ENCODE results near the gene SYNE4. TPM values are rescaled to one million over a fixed set of nuclear protein-coding genes. Genes with fewer than 3 reads are reported as not detected.
A peak's percentile ranks its signal among the peaks of the same experiment; 100 is the strongest.

The SYNE4 gene
- total and polyA plus RNA-seq, 2 of the 13 experiments (the other 11 are each of a cell fraction or from before 2014, with no cell fraction given), result 13.7 to 23.0 TPM

DNA sequence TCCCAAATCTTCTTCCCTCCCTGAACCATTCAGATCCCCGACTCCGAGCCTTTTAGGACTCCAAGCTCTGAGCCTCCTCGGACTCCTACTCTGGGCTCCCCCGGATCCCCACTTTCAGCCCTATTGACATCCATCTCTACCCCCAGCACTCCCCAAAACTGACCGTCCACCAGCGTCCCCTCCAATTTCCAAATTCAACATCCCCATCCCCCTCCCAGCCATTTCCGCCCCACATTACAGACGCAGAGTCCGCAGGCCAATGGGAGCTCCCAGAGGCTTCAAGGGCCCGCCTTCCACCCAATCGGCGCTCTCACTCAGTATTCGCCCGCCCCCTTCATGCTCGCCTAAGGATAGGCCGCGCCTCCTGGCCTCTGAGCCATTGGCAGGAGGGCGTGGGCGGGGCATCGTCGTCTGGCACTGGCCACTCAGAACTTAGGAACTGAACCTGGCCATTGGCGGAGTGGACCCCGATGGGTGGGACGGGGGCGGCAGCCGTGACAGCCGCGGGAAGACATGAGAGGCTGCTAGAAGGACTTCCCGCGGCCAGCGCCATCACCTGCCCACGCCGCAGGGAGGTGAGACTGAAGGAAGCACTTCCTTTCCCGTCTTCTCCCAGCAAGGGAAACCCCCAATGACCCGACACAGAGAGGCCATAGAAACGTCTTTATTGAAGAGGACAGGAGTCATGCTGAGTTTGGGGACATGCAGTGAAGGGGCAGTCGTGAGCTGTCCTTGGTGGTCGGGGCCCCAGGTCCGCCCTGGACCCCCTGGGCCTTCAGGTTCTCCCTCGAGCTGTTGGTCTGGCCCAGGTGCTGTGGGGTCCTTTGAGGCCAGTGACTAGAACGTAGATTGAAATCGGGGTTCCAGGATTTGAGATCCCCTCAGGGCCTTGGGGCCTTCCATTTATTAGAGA is 5.7 kb upstream of the SYNE4 start, which contains the start of gene ALKBH6 (continued):
- TF ChIP-seq, protein P1, sequence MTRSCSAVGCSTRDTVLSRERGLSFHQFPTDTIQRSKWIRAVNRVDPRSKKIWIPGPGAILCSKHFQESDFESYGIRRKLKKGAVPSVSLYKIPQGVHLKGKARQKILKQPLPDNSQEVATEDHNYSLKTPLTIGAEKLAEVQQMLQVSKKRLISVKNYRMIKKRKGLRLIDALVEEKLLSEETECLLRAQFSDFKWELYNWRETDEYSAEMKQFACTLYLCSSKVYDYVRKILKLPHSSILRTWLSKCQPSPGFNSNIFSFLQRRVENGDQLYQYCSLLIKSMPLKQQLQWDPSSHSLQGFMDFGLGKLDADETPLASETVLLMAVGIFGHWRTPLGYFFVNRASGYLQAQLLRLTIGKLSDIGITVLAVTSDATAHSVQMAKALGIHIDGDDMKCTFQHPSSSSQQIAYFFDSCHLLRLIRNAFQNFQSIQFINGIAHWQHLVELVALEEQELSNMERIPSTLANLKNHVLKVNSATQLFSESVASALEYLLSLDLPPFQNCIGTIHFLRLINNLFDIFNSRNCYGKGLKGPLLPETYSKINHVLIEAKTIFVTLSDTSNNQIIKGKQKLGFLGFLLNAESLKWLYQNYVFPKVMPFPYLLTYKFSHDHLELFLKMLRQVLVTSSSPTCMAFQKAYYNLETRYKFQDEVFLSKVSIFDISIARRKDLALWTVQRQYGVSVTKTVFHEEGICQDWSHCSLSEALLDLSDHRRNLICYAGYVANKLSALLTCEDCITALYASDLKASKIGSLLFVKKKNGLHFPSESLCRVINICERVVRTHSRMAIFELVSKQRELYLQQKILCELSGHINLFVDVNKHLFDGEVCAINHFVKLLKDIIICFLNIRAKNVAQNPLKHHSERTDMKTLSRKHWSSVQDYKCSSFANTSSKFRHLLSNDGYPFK (CRISPR knock-in tag; IDR thresholded peaks at IDR 0.05; ENCODE audit: borderline replicate concordance), result peak; percentile 61; the same call in 1 of the 2 replicates
- TF ChIP-seq ZNF720 (CRISPR knock-in tag; IDR thresholded peaks at IDR 0.05) (no peak), TRAFD1 (CRISPR knock-in tag; IDR thresholded peaks at IDR 0.05; ENCODE audit: borderline replicate concordance) (0 out of 2 replicates have a peak, but pooled peaks have one; percentile 33), ZNF574 (CRISPR knock-in tag; IDR thresholded peaks at IDR 0.05) (0 out of 2 replicates have a peak, but pooled peaks have one; percentile 18), ZMYM3 (CRISPR knock-in tag; IDR thresholded peaks at IDR 0.05) (no peak), TEF (CRISPR knock-in tag; IDR thresholded peaks at IDR 0.05) (no peak), SP5 (CRISPR knock-in tag; IDR thresholded peaks at IDR 0.05; ENCODE audit: borderline replicate concordance, low read depth) (0 out of 2 replicates have a peak, but pooled peaks have one; percentile 38), SMARCC2 (IDR thresholded peaks at IDR 0.05) (no peak), ZNF280B (CRISPR knock-in tag; IDR thresholded peaks at IDR 0.05; ENCODE audit: borderline replicate concordance) (0 out of 2 replicates have a peak, but pooled peaks have one; percentile 35)
- TF ChIP-seq, protein P2, sequence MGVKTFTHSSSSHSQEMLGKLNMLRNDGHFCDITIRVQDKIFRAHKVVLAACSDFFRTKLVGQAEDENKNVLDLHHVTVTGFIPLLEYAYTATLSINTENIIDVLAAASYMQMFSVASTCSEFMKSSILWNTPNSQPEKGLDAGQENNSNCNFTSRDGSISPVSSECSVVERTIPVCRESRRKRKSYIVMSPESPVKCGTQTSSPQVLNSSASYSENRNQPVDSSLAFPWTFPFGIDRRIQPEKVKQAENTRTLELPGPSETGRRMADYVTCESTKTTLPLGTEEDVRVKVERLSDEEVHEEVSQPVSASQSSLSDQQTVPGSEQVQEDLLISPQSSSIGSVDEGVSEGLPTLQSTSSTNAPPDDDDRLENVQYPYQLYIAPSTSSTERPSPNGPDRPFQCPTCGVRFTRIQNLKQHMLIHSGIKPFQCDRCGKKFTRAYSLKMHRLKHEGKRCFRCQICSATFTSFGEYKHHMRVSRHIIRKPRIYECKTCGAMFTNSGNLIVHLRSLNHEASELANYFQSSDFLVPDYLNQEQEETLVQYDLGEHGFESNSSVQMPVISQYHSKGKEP (CRISPR knock-in tag; IDR thresholded peaks at IDR 0.05), result no peak
- TF ChIP-seq, protein P3, sequence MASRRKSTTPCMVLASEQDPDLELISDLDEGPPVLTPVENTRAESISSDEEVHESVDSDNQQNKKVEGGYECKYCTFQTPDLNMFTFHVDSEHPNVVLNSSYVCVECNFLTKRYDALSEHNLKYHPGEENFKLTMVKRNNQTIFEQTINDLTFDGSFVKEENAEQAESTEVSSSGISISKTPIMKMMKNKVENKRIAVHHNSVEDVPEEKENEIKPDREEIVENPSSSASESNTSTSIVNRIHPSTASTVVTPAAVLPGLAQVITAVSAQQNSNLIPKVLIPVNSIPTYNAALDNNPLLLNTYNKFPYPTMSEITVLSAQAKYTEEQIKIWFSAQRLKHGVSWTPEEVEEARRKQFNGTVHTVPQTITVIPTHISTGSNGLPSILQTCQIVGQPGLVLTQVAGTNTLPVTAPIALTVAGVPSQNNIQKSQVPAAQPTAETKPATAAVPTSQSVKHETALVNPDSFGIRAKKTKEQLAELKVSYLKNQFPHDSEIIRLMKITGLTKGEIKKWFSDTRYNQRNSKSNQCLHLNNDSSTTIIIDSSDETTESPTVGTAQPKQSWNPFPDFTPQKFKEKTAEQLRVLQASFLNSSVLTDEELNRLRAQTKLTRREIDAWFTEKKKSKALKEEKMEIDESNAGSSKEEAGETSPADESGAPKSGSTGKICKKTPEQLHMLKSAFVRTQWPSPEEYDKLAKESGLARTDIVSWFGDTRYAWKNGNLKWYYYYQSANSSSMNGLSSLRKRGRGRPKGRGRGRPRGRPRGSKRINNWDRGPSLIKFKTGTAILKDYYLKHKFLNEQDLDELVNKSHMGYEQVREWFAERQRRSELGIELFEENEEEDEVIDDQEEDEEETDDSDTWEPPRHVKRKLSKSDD (CRISPR knock-in tag; IDR thresholded peaks at IDR 0.05; ENCODE audit: low read depth), result no peak

All from HepG2 (cell line).